Measurements from ENCODE around the gene MRM3.

DNA sequence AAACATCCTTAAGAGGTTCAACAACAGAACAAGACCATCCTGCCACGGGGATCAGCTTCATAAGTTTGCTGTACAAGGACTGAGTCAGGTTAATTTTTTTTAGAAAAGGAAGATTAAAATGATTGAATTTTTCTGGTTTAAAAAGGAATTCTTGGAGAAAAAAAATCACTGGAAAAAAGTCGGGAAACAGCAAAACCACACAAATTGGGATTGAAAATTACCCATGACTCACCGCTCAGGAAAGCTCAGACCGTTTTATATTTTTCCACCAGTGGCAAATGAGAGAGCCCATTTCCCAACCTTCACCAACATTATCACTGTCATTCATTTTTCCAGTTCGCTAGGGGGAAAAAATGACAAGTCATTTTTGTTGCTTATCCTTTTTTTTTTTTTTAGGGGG is 46.6 kb downstream of the MRM3 start:
- TF ChIP-seq, protein P1, sequence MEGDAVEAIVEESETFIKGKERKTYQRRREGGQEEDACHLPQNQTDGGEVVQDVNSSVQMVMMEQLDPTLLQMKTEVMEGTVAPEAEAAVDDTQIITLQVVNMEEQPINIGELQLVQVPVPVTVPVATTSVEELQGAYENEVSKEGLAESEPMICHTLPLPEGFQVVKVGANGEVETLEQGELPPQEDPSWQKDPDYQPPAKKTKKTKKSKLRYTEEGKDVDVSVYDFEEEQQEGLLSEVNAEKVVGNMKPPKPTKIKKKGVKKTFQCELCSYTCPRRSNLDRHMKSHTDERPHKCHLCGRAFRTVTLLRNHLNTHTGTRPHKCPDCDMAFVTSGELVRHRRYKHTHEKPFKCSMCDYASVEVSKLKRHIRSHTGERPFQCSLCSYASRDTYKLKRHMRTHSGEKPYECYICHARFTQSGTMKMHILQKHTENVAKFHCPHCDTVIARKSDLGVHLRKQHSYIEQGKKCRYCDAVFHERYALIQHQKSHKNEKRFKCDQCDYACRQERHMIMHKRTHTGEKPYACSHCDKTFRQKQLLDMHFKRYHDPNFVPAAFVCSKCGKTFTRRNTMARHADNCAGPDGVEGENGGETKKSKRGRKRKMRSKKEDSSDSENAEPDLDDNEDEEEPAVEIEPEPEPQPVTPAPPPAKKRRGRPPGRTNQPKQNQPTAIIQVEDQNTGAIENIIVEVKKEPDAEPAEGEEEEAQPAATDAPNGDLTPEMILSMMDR (IDR thresholded peaks at IDR 0.05): no peak
- TF ChIP-seq POLR2A (IDR thresholded peaks at IDR 0.05): no peak
